ENCODE results near the gene GPN3. TPM values are rescaled to one million over a fixed set of nuclear protein-coding genes. Genes with fewer than 3 reads are reported as not detected.
A peak's percentile ranks its signal among the peaks of the same experiment; 100 is the strongest.

The GPN3 gene
- total and polyA plus RNA-seq, 2 of the 13 experiments (the other 11 are each of a cell fraction or from before 2014, with no cell fraction given) = 28.7 to 29.5 TPM

- TF ChIP-seq GATAD2A (CRISPR knock-in tag; IDR thresholded peaks at IDR 0.05) = 0 out of 2 replicates have a peak, but pooled peaks have one; percentile 21
- TF ChIP-seq LCORL (IDR thresholded peaks at IDR 0.05) = no peak
- 0 out of 2 replicates have a peak, but pooled peaks have one; percentile 15 for TF ChIP-seq LCORL (CRISPR knock-in tag; IDR thresholded peaks at IDR 0.05)
- no peak for TF ChIP-seq NCOA2 (CRISPR knock-in tag; IDR thresholded peaks at IDR 0.05)
- peak; percentile 40 for TF ChIP-seq ONECUT2 (CRISPR knock-in tag; IDR thresholded peaks at IDR 0.05)
- TF ChIP-seq ARID4A (CRISPR knock-in tag; IDR thresholded peaks at IDR 0.05; ENCODE audit: borderline replicate concordance) = peak; percentile 22; the same call in 1 of the 2 replicates
Measured at GRCh38 chr12:110453569-110454296, 14.3 kb downstream of the GPN3 start (continued).

- Histone ChIP-seq H3K4me2 (ENCODE audit: low read depth, low read length) (no peak overlapping the region), H3K27me3 (ENCODE audit: control insufficient read depth in 1 of 2, insufficient read depth in 2 of 2, low read length in 2 of 2) (no peaks in the 10 kb centered on the region), H3K79me2 (ENCODE audit: insufficient read depth, low read length) (peaks cover 24% of the 10 kb centered on the region), H3K4me3 (replicated peaks in 1 of 3; ENCODE audit: insufficient read depth in 1 of 3, low read depth in 2 of 3, low read length in 3 of 3) (no peak overlapping the region), H3K27ac (ENCODE audit: extremely low read length, insufficient read depth, low read length) (no peak overlapping the region), H3K9ac (ENCODE audit: insufficient read depth, low read depth, low read length) (no peak overlapping the region), H2AFZ (ENCODE audit: low read length) (no peak overlapping the region), H3K9me3 (ENCODE audit: low read length) (no peaks in the 10 kb centered on the region), H3K4me1 (ENCODE audit: insufficient read depth, low read length) (peaks cover 40% of the 10 kb centered on the region), H4K20me1 (ENCODE audit: insufficient read depth, low read length) (no peaks in the 10 kb centered on the region), H3K36me3 (replicated peaks in 1 of 2; ENCODE audit: control insufficient read depth in 1 of 2, insufficient read depth in 2 of 2, low read length in 2 of 2) (peaks cover 3 to 18% of the 10 kb centered on the region in 2 experiments; a peak in 3 of 5 replicates)
- in situ Hi-C loops (cut with HindIII; ENCODE audit: extremely low pct_ligation_motif_present, low pct_unique_long_range_greater_than_20kb) (loop anchor here (5.0 kb wide), 1 partner anchor 151 kb away; no protein-coding TSS in a partner anchor), intact Hi-C loops (cut with micrococcal nuclease; ENCODE audit: unreplicated experiment) (loop anchor here (2.0 to 5.0 kb wide), 3 partner anchors 18 to 96 kb away; partner anchors contain the start of genes FAM216A, GPN3, RAD9B and VPS29)
- CTCF ChIA-PET (ENCODE audit: low intra/inter-chr PET ratio, low total read pairs) = no interaction called here
- ATAC-seq = no peak
- no TSS peak for BruUV-seq (replicated peaks)
- POLR2A ChIA-PET = interaction anchor here (2.0 to 2.9 kb wide), 2 partner anchors 18 to 150 kb away, joined by 11 to 49 read pairs; partner anchors contain the start of genes FAM216A and GPN3
- TF ChIP-seq ZNF503 (CRISPR knock-in tag; IDR thresholded peaks at IDR 0.05) (no peak), MAFF (IDR thresholded peaks at IDR 0.05; ENCODE audit: low read depth, low read length) (peak; percentile 59), MAFK (conservative IDR thresholded peaks at IDR 0.05 in 1 of 2, IDR thresholded peaks at IDR 0.05 in 1 of 2; ENCODE audit: low read length in 2 of 2) (peak; percentile 69 to 72)
- no peak for DNase-seq (ENCODE audit: low spot score)
- no peak for FAIRE-seq
- 97% methylated on average over 1 of the region's 1 CpG for WGBS (ENCODE audit: low lambda C conversion rate)
Measured at GRCh38 chr12:110451263-110451662, 16.8 kb downstream of the GPN3 start.

All from HepG2 (cell line).